ENCODE measurements around the gene GRIK4. TPM values are rescaled to one million over a fixed set of nuclear protein-coding genes. Genes with fewer than 3 reads are reported as not detected.

GRIK4 gene
- total and polyA plus RNA-seq, 2 donors (not counting 3 experiments of a cell fraction or from before 2014, with no cell fraction given), result 0.81 to 1.6 TPM

GRCh38 chr11:121008551-121008950 lies 497.0 kb downstream of the GRIK4 start:
- H3K4me3 ChIP-seq (replicated peaks in 1 of 3; ENCODE audit: insufficient read depth in 1 of 3, low read depth in 1 of 3, low read length in 3 of 3), result no peak overlapping the region
- peaks cover 0 to 4% of the 10 kb centered on the region in 2 experiments for H3K27me3 ChIP-seq (ENCODE audit: control insufficient read depth in 2 of 2, insufficient read depth in 2 of 2, low read length in 2 of 2)
- dilution Hi-C loops (cut with MboI; ENCODE audit: extremely low pct_ligation_motif_present, low sequenced_read_pairs), result no loop called here
- intact Hi-C loops (cut with micrococcal nuclease), result no loop called here
- BruUV-seq (replicated peaks), result no TSS peak
- no peaks in the 10 kb centered on the region for H3K36me3 ChIP-seq (ENCODE audit: control insufficient read depth in 2 of 2, extremely low read depth in 1 of 2, insufficient read depth in 2 of 2, low read length in 2 of 2)
- H2AFZ ChIP-seq (ENCODE audit: low read depth, low read length), result no peak overlapping the region
- no peak overlapping the region for H3K9ac ChIP-seq (replicated peaks; ENCODE audit: extremely low read depth, insufficient read depth, low read length)
- CTCF ChIA-PET, result interaction anchor here (1.0 to 1.4 kb wide), 2 partner anchors 18 to 55 kb away, joined by 3 to 5 read pairs; no protein-coding TSS in a partner anchor
- no peaks in the 10 kb centered on the region for H3K9me3 ChIP-seq (replicated peaks; ENCODE audit: control insufficient read depth, insufficient read depth, low read length)
- TF ChIP-seq MYC (IDR thresholded peaks at IDR 0.05; ENCODE audit: low read depth, low read length) (no peak), GATA2 (IDR thresholded peaks at IDR 0.05; ENCODE audit: insufficient read depth, insufficient read length, low read depth, low read length) (no peak), POLR2AphosphoS5 (IDR thresholded peaks at IDR 0.05; ENCODE audit: insufficient read depth, low read depth, low read length) (no peak), FOS (IDR thresholded peaks at IDR 0.05; ENCODE audit: borderline replicate concordance, insufficient read depth, low read length) (no peak), POLR2A (IDR thresholded peaks at IDR 0.05; ENCODE audit: low read depth, low read length) (no peak), CTCF (IDR thresholded peaks at IDR 0.05; ENCODE audit: extremely low read depth in 1 of 2, insufficient read depth in 1 of 2, low read depth in 1 of 2, low read length in 2 of 2) (no peak), JUN (IDR thresholded peaks at IDR 0.05; ENCODE audit: borderline replicate concordance, insufficient read depth, insufficient read length, low read depth) (no peak), MAX (IDR thresholded peaks at IDR 0.05; ENCODE audit: insufficient read depth, insufficient read length) (no peak), EZH2 (IDR thresholded peaks at IDR 0.05; ENCODE audit: borderline replicate concordance, low read depth, low read length, severe bottlenecking) (no peak)
- H3K4me2 ChIP-seq (ENCODE audit: insufficient read depth, low read length), result no peak overlapping the region
- H4K20me1 ChIP-seq (replicated peaks; ENCODE audit: control insufficient read depth, extremely low read depth, insufficient read depth, low read length), result no peaks in the 10 kb centered on the region
- no peaks in the 10 kb centered on the region for H3K9me1 ChIP-seq (replicated peaks; ENCODE audit: control insufficient read depth, extremely low read depth, insufficient read depth, low read length)
- no peaks in the 10 kb centered on the region for H3K79me2 ChIP-seq (ENCODE audit: control insufficient read depth, insufficient read depth, low read length)
- POLR2A ChIA-PET, result no interaction called here
- H3K27ac ChIP-seq (ENCODE audit: insufficient read depth, low read depth, low read length), result no peak overlapping the region
- no peak for FAIRE-seq
- DNase-seq (ENCODE audit: low read depth, low spot score), result no peak
- H3K4me1 ChIP-seq (ENCODE audit: control insufficient read depth, extremely low read depth, insufficient read depth, low read length), result no peaks in the 10 kb centered on the region
